Suprapubic skin (tissue), 4 donors: ENCODE data around the gene GARIN5A.

Experiments
- CTCF ChIP-seq, 2 donors: fragments of 200-600 bp in 1 of 2; fragments of 450-650 bp in 1 of 2; sonication (generic) in 1 of 2; IDR thresholded peaks; one replicate each; pipeline ENCODE4 v1.5.1; 2016 to 2019; ENCODE audit warnings: antibody characterized with exemption in 2 of 2, mild to moderate bottlenecking in 1 of 2, moderate library complexity in 1 of 2
- POLR2A ChIP-seq, 2 donors: fragments of 450-650 bp; IDR thresholded peaks; one replicate each; pipeline ENCODE4 v1.6.1; 2017; ENCODE audit warnings: antibody characterized with exemption in 2 of 2, mild to moderate bottlenecking in 2 of 2, moderate library complexity in 2 of 2
- POLR2AphosphoS5 ChIP-seq, 3 donors: sonication (generic); formaldehyde crosslinking; IDR thresholded peaks; one replicate each; pipeline ENCODE4 v1.6.1; 2017; ENCODE audit warnings: antibody characterized with exemption in 3 of 3

GRCh38 chr19:50480281-50481111, 3.8 kb upstream of the GARIN5A start:
- TF ChIP-seq POLR2A (IDR thresholded peaks at IDR 0.05) (no peak), CTCF (IDR thresholded peaks at IDR 0.05) (no peak), POLR2AphosphoS5 (IDR thresholded peaks at IDR 0.05) (no peak)
